Stimulated activated CD8-positive, alpha-beta memory T cell treated with anti-CD3 and anti-CD28 coated beads, Interleukin-4, amount 100 ng/mL, for 4 hours (primary cell): ENCODE results near the gene HES4.

Experiments used
- DNase-seq, 2 donors: peaks; one replicate each; pipeline ENCODE4 v3.0.0-alpha.2; 2020; ENCODE audit warnings: low read depth in 2 of 2, low spot score in 1 of 2

The HES4 gene

DNA sequence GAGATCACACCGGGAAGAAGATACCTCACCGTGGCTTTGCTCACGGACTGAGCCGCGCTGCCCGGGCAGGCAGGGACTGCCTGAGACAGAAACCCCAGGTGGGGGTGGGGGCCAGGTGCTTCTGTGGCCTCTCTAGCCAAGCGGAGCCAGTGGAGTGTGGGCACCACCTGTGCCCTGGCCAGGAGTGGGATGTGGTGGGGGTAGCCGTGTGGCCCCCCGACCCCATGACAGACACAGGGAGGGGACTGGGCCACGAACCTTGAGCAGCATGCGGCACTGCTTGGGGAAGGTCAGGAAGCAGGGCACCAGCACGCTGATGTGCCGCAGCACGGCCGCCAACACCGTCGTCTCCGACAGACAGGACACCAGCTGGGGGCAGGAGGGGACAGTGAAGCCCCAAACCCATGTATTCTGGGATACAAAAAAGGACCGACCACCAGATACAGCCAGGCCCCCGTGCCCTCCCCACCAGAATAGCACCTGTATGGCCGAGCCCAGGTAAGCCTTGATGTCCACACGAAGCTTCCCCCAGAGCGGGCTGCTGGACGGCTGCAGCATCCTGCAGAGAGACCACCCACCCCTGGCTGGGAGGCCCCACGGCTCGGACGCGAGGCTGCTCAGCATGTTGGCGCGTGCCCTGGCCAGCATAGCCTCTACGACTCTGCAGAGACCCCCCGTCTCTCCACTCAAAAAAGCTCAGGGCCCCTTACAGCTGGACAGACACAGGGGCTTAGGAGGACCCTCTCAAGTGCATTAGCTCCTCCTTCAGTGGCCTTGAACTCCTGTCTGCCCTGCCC lies 46.2 kb downstream of the HES4 start:
- no peak for DNase-seq

DNA sequence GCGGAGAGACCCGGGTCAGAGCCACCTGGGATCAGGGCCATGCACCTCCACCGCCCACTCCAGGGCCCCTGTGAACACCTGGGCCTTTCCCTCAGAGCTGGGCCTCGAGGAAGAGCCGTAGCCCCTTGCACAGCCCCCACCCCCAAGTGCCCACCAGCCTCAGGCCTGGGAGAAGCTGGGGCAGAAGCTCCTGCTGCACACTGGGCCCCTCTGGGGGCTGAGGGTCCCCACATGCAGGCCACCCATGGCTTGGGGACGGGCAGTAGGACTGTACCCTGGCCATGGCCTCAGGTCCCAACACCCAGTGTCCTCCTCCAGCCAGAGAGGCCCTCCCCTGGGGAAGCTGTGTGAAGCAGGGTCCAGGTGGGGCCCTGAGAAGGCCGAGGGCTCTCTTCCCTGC lies 47.3 kb downstream of the HES4 start:
- DNase-seq, result no peak

DNA sequence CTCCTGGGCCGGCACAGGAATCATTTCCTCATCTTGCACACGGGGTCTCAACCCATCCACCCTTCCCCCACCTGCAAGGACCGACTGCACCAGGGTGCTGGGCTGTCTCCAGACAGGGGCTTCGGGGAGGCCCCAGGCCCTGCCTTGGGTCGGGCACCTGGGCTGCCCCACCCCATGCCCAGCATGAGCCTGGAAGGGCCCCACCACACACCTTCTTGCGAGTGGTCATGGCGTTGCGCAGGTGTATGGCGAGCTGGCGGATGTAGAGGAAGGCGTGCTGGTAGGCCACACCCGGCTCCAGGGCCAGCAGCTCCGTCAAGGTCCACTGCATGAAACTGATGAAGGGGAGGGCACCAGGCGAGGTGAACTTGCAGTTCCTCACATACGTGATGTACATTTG lies 47.7 kb downstream of the HES4 start:
- DNase-seq, result no peak

DNA sequence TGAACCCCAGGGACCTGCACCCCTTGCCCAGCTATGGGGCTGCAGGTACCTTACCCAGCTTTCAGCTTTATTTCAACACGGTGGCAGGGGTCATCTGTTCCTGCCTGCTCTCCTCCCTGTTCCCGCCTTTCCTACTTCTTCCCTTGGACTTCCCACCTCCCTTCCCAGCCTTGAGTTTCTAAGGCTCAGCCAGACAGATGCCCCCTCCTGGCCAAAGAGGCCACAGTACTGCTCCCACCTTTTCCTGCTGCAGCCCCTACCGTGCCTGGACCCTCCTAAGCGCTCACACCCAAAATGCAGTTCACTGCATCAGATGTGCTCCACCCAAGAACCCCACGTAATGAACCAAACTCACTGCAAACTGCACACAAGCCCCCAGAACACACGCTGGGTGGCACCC lies 48.5 kb downstream of the HES4 start:
- no peak for DNase-seq

DNA sequence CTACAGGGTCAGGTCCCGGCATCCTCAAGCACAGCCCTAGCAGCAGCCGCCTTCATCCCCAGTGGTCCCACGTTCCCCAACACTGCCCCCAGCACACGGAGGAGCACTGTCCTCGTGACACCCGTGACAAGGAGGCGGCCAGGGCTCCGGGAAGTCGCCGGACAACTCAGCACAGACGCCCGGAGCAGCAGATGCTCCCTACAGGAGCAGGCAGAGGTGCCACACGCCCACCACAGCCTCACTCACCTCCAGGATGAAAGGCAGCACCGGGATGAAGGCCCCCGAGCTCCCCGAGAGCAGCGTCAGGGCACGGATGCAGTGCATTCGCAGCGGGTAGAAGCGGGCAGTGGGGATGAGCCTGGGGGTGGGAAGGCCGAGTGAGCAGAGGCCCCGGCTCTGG lies 49.0 kb downstream of the HES4 start:
- no peak for DNase-seq

DNA sequence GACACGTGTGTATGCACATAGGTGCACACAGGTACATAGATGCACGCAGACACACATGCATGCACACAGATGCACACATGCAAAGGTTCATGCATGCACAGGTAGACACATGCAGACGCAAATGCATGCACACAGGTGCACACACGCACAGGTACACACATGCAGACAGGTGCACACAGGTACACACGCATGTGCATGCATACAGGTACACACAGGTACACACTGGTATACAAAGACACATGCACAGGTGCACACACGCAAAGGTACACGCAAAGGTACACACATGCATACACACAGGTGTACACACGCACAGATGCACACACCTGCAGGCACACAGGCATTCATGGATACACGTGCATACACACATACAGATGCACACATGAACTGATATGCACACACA lies 49.6 kb downstream of the HES4 start:
- no peak for DNase-seq
